ENCODE measurements around the gene CYBB. TPM values are rescaled to one million over a fixed set of nuclear protein-coding genes. Genes with fewer than 3 reads are reported as not detected.

The CYBB gene
- total RNA-seq, 1 experiment from 2014 or later = 0.23 TPM

DNA sequence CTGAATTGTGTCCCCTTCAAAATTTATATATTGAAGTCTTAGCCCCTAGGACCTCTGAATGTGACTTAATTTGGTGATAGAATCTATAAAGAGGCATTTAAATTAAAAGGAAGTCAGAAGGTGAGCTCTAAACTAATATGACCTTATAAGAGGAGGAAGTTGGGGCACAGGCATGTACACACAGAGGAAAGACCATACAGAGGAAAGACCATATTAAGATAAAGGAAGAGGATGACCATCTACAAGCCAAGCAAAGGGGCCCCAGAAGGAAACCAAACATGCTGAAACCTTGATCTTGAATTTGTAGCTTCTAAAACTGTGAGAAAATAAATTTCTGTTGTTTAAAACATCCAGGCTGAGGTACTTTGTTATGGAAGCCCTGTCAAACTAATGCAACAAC is 26.9 kb upstream of the CYBB start:
- POLR2A ChIA-PET = no interaction called here
- H3K27ac ChIP-seq (ENCODE audit: low read length) = no peak overlapping the region
- no peaks in the 10 kb centered on the region for H3K36me3 ChIP-seq (ENCODE audit: control insufficient read depth, insufficient read depth, low read length)
- in situ Hi-C loops (cut with HindIII; ENCODE audit: low pct_unique_long_range_greater_than_20kb, low sequenced_read_pairs) (no loop called here), intact Hi-C loops (cut with micrococcal nuclease; ENCODE audit: unreplicated experiment) (no loop called here)
- H3K9me3 ChIP-seq (ENCODE audit: control insufficient read depth, insufficient read depth, low read depth, low read length) = no peaks in the 10 kb centered on the region
- H3K27me3 ChIP-seq (ENCODE audit: control insufficient read depth, insufficient read depth, low read length) = no peaks in the 10 kb centered on the region
- ATAC-seq = no peak
- H3K4me1 ChIP-seq (ENCODE audit: control insufficient read depth, insufficient read depth, low read length) = no peaks in the 10 kb centered on the region
- no peak overlapping the region for H3K4me3 ChIP-seq (ENCODE audit: low read depth in 2 of 2, low read length in 2 of 2)
- BruUV-seq (replicated peaks) = no TSS peak
- CTCF ChIA-PET = no interaction called here
- DNase-seq (ENCODE audit: low read depth, low spot score) = no peak
- TF ChIP-seq REST (IDR thresholded peaks at IDR 0.05; ENCODE audit: insufficient read depth in 1 of 2, low read depth in 2 of 2, low read length in 1 of 2) = no peak
- no peak for TF ChIP-seq SIN3A (IDR thresholded peaks at IDR 0.05; ENCODE audit: borderline replicate concordance, insufficient read depth, low read depth, low read length)
- no peak for TF ChIP-seq POLR2AphosphoS5 (IDR thresholded peaks at IDR 0.05; ENCODE audit: low read depth, low read length)
- TF ChIP-seq, protein P1, sequence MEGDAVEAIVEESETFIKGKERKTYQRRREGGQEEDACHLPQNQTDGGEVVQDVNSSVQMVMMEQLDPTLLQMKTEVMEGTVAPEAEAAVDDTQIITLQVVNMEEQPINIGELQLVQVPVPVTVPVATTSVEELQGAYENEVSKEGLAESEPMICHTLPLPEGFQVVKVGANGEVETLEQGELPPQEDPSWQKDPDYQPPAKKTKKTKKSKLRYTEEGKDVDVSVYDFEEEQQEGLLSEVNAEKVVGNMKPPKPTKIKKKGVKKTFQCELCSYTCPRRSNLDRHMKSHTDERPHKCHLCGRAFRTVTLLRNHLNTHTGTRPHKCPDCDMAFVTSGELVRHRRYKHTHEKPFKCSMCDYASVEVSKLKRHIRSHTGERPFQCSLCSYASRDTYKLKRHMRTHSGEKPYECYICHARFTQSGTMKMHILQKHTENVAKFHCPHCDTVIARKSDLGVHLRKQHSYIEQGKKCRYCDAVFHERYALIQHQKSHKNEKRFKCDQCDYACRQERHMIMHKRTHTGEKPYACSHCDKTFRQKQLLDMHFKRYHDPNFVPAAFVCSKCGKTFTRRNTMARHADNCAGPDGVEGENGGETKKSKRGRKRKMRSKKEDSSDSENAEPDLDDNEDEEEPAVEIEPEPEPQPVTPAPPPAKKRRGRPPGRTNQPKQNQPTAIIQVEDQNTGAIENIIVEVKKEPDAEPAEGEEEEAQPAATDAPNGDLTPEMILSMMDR (IDR thresholded peaks at IDR 0.05) = no peak
- TF ChIP-seq TCF7L2 (IDR thresholded peaks at IDR 0.05; ENCODE audit: low read depth, low read length) = no peak

GRCh38 chrX:37753384-37753783 is 26.5 kb upstream of the CYBB start:
- DNase-seq (ENCODE audit: low read depth, low spot score) = no peak
- ChIA-PET CTCF (no interaction called here), POLR2A (no interaction called here)
- Histone ChIP-seq H3K4me3 (ENCODE audit: low read depth in 2 of 2, low read length in 2 of 2) (no peak overlapping the region), H3K36me3 (ENCODE audit: control insufficient read depth, insufficient read depth, low read length) (no peaks in the 10 kb centered on the region), H3K9me3 (ENCODE audit: control insufficient read depth, insufficient read depth, low read depth, low read length) (no peaks in the 10 kb centered on the region), H3K27me3 (ENCODE audit: control insufficient read depth, insufficient read depth, low read length) (no peaks in the 10 kb centered on the region), H3K27ac (ENCODE audit: low read length) (no peak overlapping the region), H3K4me1 (ENCODE audit: control insufficient read depth, insufficient read depth, low read length) (no peaks in the 10 kb centered on the region)
- ATAC-seq = no peak
- in situ Hi-C loops (cut with HindIII; ENCODE audit: low pct_unique_long_range_greater_than_20kb, low sequenced_read_pairs) (no loop called here), intact Hi-C loops (cut with micrococcal nuclease; ENCODE audit: unreplicated experiment) (no loop called here)
- TF ChIP-seq REST (IDR thresholded peaks at IDR 0.05; ENCODE audit: insufficient read depth in 1 of 2, low read depth in 2 of 2, low read length in 1 of 2) (no peak), SIN3A (IDR thresholded peaks at IDR 0.05; ENCODE audit: borderline replicate concordance, insufficient read depth, low read depth, low read length) (no peak), TCF7L2 (IDR thresholded peaks at IDR 0.05; ENCODE audit: low read depth, low read length) (no peak), POLR2AphosphoS5 (IDR thresholded peaks at IDR 0.05; ENCODE audit: low read depth, low read length) (no peak)
- TF ChIP-seq, protein P1 (IDR thresholded peaks at IDR 0.05) = no peak
- no TSS peak for BruUV-seq (replicated peaks)

Measured in Panc1 (cell line).